Measurements from ENCODE around the gene TCF19.
"Not testable (repeated sequence)": the region's sequence is repeated elsewhere in the genome, so short reads cannot be mapped to it uniquely, and the experiment has no call there.

TCF19 gene

GRCh38 chr6:31183287-31183686, 24.9 kb downstream of the TCF19 start:
- DNase-seq (ENCODE audit: low read depth) = not testable (repeated sequence)

- DNase-seq (ENCODE audit: low read depth) = not testable (repeated sequence)
Observed at GRCh38 chr6:31183859-31184258, 25.5 kb downstream of the TCF19 start.

- DNase-seq (ENCODE audit: low read depth) = not testable (repeated sequence)
Observed at GRCh38 chr6:31185695-31186051, 27.3 kb downstream of the TCF19 start.

GRCh38 chr6:31186052-31186734, 27.8 kb downstream of the TCF19 start:
- no peak for DNase-seq (ENCODE audit: low read depth)

- DNase-seq (ENCODE audit: low read depth) = no peak
Observed at GRCh38 chr6:31187780-31188194, 29.4 kb downstream of the TCF19 start.

GRCh38 chr6:31189223-31189622, 30.8 kb downstream of the TCF19 start:
- DNase-seq (ENCODE audit: low read depth) = not testable (repeated sequence)

- no peak for DNase-seq (ENCODE audit: low read depth)
Observed at GRCh38 chr6:31190488-31190887, 32.1 kb downstream of the TCF19 start.

- not testable (repeated sequence) for DNase-seq (ENCODE audit: low read depth)
Observed at GRCh38 chr6:31192431-31193105, 34.2 kb downstream of the TCF19 start.

- DNase-seq (ENCODE audit: low read depth) = no peak
Observed at GRCh38 chr6:31193206-31193605, 34.8 kb downstream of the TCF19 start.

GRCh38 chr6:31194061-31194834, 35.9 kb downstream of the TCF19 start:
- DNase-seq (ENCODE audit: low read depth) = no peak

- not testable (repeated sequence) for DNase-seq (ENCODE audit: low read depth)
Observed at GRCh38 chr6:31195308-31195979, 37.1 kb downstream of the TCF19 start.

GRCh38 chr6:31196251-31197022, 38.0 kb downstream of the TCF19 start:
- not testable (repeated sequence) for DNase-seq (ENCODE audit: low read depth)

- peak; percentile 94 for DNase-seq (ENCODE audit: low read depth)
Observed at GRCh38 chr6:31197559-31198305, 39.3 kb downstream of the TCF19 start.

GRCh38 chr6:31199105-31199452, 40.7 kb downstream of the TCF19 start:
- DNase-seq (ENCODE audit: low read depth) = not testable (repeated sequence)

- DNase-seq (ENCODE audit: low read depth) = no peak
Observed at GRCh38 chr6:31202259-31203166, 44.1 kb downstream of the TCF19 start.

- DNase-seq (ENCODE audit: low read depth) = no peak
Observed at GRCh38 chr6:31203345-31203979, 45.1 kb downstream of the TCF19 start.

- no peak for DNase-seq (ENCODE audit: low read depth)
Observed at GRCh38 chr6:31204751-31205145, 46.4 kb downstream of the TCF19 start.

- no peak for DNase-seq (ENCODE audit: low read depth)
Observed at GRCh38 chr6:31205638-31206037, 47.2 kb downstream of the TCF19 start.

GRCh38 chr6:31208506-31208905, 50.1 kb downstream of the TCF19 start:
- no peak for DNase-seq (ENCODE audit: low read depth)

Measured in stimulated activated CD8-positive, alpha-beta memory T cell treated with anti-CD3 and anti-CD28 coated beads, Interleukin-12 subunit alpha, Interleukin-12 subunit beta, amount 100 ng/mL, for 1 hour (primary cell).